Loucy (cell line): ENCODE measurements around the gene TSTD2.

ENCODE experiments used
- H2AFZ ChIP-seq: fragments of 200-600 bp; sonication (generic); 2 replicates; pipeline ENCODE4 v1.6.0; 2016; ENCODE audit warnings: antibody characterized with exemption, mild to moderate bottlenecking, low read length, moderate library complexity
- H3F3A ChIP-seq: fragments of 200-600 bp; 2 replicates; pipeline ENCODE4 v1.6.0; 2016; ENCODE audit warnings: antibody characterized with exemption, low read depth, mild to moderate bottlenecking
- H3K27me3 ChIP-seq: fragments of 200-600 bp; sonication (generic); 2 replicates; pipeline ENCODE4 v1.6.1; 2014; ENCODE audit warnings: low read length, mild to moderate bottlenecking; ENCODE audit not compliant: insufficient read depth, poor library complexity, severe bottlenecking
- H3K36me3 ChIP-seq: fragments of 200-600 bp; sonication (generic); 2 replicates; pipeline ENCODE4 v1.6.1; 2016; ENCODE audit warnings: low read length; ENCODE audit not compliant: insufficient read depth
- H3K4me1 ChIP-seq: fragments of 200-600 bp; sonication (generic); 2 replicates; pipeline ENCODE4 v1.5.1; 2014; ENCODE audit warnings: low read length, mild to moderate bottlenecking; ENCODE audit not compliant: insufficient read depth, poor library complexity, severe bottlenecking
- H3K4me2 ChIP-seq: fragments of 200-600 bp; sonication (generic); 2 replicates; pipeline ENCODE4 v1.6.0; 2014; ENCODE audit warnings: antibody characterized with exemption, low read length, low read depth, mild to moderate bottlenecking; ENCODE audit not compliant: poor library complexity, severe bottlenecking
- H3K4me3 ChIP-seq: fragments of 200-600 bp; sonication (generic); 2 replicates; pipeline ENCODE4 v1.5.1; 2014; ENCODE audit warnings: low read length, mild to moderate bottlenecking, mixed read lengths; ENCODE audit not compliant: poor library complexity, severe bottlenecking
- H3K79me2 ChIP-seq: fragments of 200-600 bp; sonication (generic); 2 replicates; pipeline ENCODE4 v1.6.1; 2014; ENCODE audit warnings: low read length; ENCODE audit not compliant: insufficient read depth
- H3K9ac ChIP-seq: fragments of 200-600 bp; sonication (generic); 2 replicates; pipeline ENCODE4 v1.6.0; 2014; ENCODE audit warnings: mild to moderate bottlenecking, low read depth, low read length, moderate library complexity; ENCODE audit not compliant: poor library complexity, severe bottlenecking
- H3K9me2 ChIP-seq: fragments of 200-600 bp; sonication (generic); replicated peaks from 2 replicates; pipeline ENCODE4 v1.6.1; 2016; ENCODE audit warnings: low read depth, low read length, mixed read lengths
- H3K9me3 ChIP-seq: fragments of 200-600 bp; sonication (generic); 2 replicates; pipeline ENCODE4 v1.6.1; 2014; ENCODE audit warnings: mild to moderate bottlenecking, antibody characterized with exemption, low read length, low read depth; ENCODE audit not compliant: insufficient read depth
- H4K20me1 ChIP-seq: fragments of 200-600 bp; sonication (generic); 2 replicates; pipeline ENCODE4 v1.6.0; 2014; ENCODE audit warnings: antibody characterized with exemption, low read length, mild to moderate bottlenecking; ENCODE audit not compliant: insufficient read depth, poor library complexity, severe bottlenecking
- CTCF ChIP-seq: fragments of 200-600 bp; sonication (generic); conservative IDR thresholded peaks from 2 replicates; pipeline ENCODE4 v1.5.1; 2014; ENCODE audit warnings: mild to moderate bottlenecking, antibody characterized with exemption, low read length
- EZH2phosphoT487 ChIP-seq: fragments of 200-600 bp; IDR thresholded peaks from 2 replicates; pipeline ENCODE4 v1.6.1; 2018; ENCODE audit warnings: antibody characterized with exemption, mild to moderate bottlenecking, moderate library complexity, borderline replicate concordance

Gene TSTD2

DNA sequence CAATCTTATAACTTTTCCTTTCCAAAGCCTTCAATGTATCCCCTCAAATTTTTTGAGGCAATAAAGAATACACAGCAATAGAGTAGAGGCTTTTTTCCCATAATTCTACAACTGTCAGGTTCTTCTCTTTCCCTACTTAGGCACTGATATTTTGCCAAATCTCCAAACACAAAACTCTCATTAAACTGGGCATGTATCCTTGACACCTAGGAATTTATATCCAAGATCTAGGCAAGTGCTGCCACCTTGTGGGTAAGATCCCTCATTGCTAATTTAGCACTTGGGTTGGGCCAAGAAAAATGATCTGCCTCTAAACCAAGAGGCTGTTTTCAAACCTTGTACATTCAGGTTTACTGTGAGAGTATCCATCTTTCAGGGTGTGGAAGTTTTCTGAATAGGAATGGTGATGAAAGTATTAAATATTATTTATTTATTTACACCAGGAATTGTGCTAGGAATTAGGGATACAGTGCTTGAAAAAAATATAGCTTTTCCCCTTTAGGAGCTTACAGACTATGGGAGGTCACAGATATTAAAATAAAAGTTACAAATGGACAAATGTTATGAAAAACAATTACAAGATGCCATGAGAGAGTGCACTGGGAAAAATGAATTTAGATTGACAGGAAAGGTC lies 17.6 kb downstream of the TSTD2 start:
- Histone ChIP-seq H3K27me3 (no peaks in the 10 kb centered on the region), H3K36me3 (peaks cover 22% of the 10 kb centered on the region; the same call in 1 of the 2 replicates), H3K4me1 (no peaks in the 10 kb centered on the region), H3K4me2 (no peak overlapping the region), H3K9me2 (no peaks in the 10 kb centered on the region), H3K4me3 (no peak overlapping the region), H2AFZ (no peak overlapping the region), H4K20me1 (no peaks in the 10 kb centered on the region), H3K9me3 (no peaks in the 10 kb centered on the region), H3K9ac (no peak overlapping the region), H3K79me2 (no peaks in the 10 kb centered on the region), H3F3A (no peaks in the 10 kb centered on the region)
- TF ChIP-seq EZH2phosphoT487 (no peak), CTCF (peak; percentile 88)

DNA sequence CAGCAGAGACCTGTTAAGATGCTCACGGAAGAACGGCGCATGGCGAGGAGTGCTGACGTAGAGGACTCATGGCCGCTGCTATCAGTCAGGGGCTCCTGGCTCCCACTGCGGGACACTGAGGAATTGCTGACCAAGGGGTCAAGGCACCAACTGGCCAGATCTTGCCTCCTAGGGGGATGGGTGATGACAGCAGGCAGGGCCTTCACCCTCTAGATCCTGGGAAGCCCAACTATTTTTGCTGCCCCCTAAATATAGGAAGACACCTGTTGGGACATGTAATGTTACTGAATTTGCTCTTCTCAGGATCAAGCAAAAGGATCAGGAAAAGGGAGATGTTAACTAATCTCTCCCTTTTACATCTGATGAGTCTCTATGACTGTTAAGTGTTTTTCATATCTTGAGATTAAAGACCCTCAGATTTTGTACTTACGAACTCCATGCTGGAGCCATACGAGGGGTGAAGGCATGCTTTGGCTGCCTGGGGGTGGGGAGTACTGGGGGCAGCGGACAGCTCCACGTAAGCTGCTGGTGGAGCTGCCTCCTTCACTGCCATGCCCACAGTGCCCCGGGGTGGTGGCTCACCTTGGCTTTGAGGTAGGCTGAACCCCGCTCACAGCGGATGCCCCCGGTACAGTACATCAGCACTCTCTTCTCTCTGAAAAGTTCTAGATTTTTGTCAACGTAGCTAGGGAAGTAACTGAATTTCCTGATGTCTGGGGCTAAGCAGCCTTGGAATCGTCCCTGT lies 28.1 kb downstream of the TSTD2 start:
- no peaks in the 10 kb centered on the region for H4K20me1 ChIP-seq
- no peaks in the 10 kb centered on the region for H3F3A ChIP-seq
- H3K4me1 ChIP-seq = no peaks in the 10 kb centered on the region
- no peaks in the 10 kb centered on the region for H3K79me2 ChIP-seq
- H3K27me3 ChIP-seq = no peaks in the 10 kb centered on the region
- H2AFZ ChIP-seq = no peak overlapping the region
- no peak overlapping the region for H3K9ac ChIP-seq
- peaks cover 56% of the 10 kb centered on the region; the same call in 1 of the 2 replicates for H3K36me3 ChIP-seq
- no peaks in the 10 kb centered on the region for H3K9me3 ChIP-seq
- H3K9me2 ChIP-seq = no peaks in the 10 kb centered on the region
- TF ChIP-seq EZH2phosphoT487 (no peak), CTCF (no peak)
- no peak overlapping the region for H3K4me2 ChIP-seq
- H3K4me3 ChIP-seq = no peak overlapping the region

- Histone ChIP-seq H3K9ac (no peak overlapping the region), H3K79me2 (no peaks in the 10 kb centered on the region), H3K4me1 (no peaks in the 10 kb centered on the region), H3K9me3 (no peaks in the 10 kb centered on the region), H3K9me2 (no peaks in the 10 kb centered on the region), H3K27me3 (no peaks in the 10 kb centered on the region), H4K20me1 (no peaks in the 10 kb centered on the region), H3K4me3 (no peak overlapping the region), H3F3A (no peaks in the 10 kb centered on the region), H3K36me3 (peaks cover 60% of the 10 kb centered on the region; the same call in 1 of the 2 replicates), H2AFZ (no peak overlapping the region), H3K4me2 (no peak overlapping the region)
- TF ChIP-seq EZH2phosphoT487 = no peak
- no peak for TF ChIP-seq CTCF
Measured at GRCh38 chr9:97602430-97602829, 30.7 kb downstream of the TSTD2 start.
